B cell (primary cell): ENCODE results near the gene CYP26C1. TPM values are rescaled to one million over a fixed set of nuclear protein-coding genes. Genes with fewer than 3 reads are reported as not detected.

ENCODE experiments used
- ATAC-seq: fragments of 200-7000 bp; cut with Tn5 transposase; one replicate; pipeline ENCODE4 v1.10.0; 2021; ENCODE audit warnings: low read depth, mild to moderate bottlenecking, moderate number of reproducible peaks, moderate library complexity
- CTCF ChIA-PET: fragments of 350-600 bp; sonication (Branson Sonifier 250); formaldehyde crosslinking; loops from one replicate; lab custom pipeline; 2021; ENCODE audit warnings: antibody characterized with exemption, inconsistent platforms; lab: Charles Lee
- POLR2A ChIA-PET: fragments of 350-600 bp; sonication (Branson Sonifier 250); formaldehyde crosslinking; loops from one replicate; lab custom pipeline; 2021; ENCODE audit warnings: antibody characterized with exemption; lab: Charles Lee
- DNase-seq: peaks from one replicate; pipeline ENCODE4 v3.0.0; 2013
- H2AFZ ChIP-seq: 2 replicates; pipeline ENCODE4 v1.6.1; 2012; ENCODE audit warnings: mild to moderate bottlenecking, low read depth, low read length; ENCODE audit not compliant: insufficient read depth, poor library complexity, severe bottlenecking
- H3K27ac ChIP-seq, 2 donors: 1 replicate in 1 of 2; 2 replicates in 1 of 2; pipeline ENCODE4 v1.5.1; 2012 to 2013; ENCODE audit warnings: low read length in 2 of 2, mild to moderate bottlenecking in 2 of 2, moderate library complexity in 1 of 2
- H3K27me3 ChIP-seq, 4 experiments: fragments of 200-600 bp in 1 of 4; sonication (generic) in 1 of 4; replicated peaks in 1 of 4; 1 replicate in 2 of 4; 2 replicates in 2 of 4; pipeline versions ENCODE4 v1.6.1 to v1.7.0; 2013 to 2016; ENCODE audit warnings: low read length in 3 of 4, mild to moderate bottlenecking in 2 of 4, mixed read lengths in 1 of 4, moderate library complexity in 1 of 4; ENCODE audit not compliant: insufficient read depth in 4 of 4, control insufficient read depth in 3 of 4; ENCODE audit errors: control extremely low read depth in 1 of 4
- H3K36me3 ChIP-seq, 2 experiments: replicated peaks in 1 of 2; 1 replicate in 1 of 2; 2 replicates in 1 of 2; pipeline versions ENCODE4 v1.6.1 to v1.7.1; 2013; ENCODE audit warnings: low read length in 1 of 2; ENCODE audit not compliant: insufficient read depth in 2 of 2, control insufficient read depth in 1 of 2; ENCODE audit errors: control extremely low read depth in 1 of 2, extremely low read depth in 1 of 2
- H3K4me1 ChIP-seq, 2 donors: fragments of 200-600 bp in 1 of 2; sonication (generic) in 1 of 2; 1 replicate in 1 of 2; 2 replicates in 1 of 2; pipeline versions ENCODE4 v1.5.1 to v1.6.1; 2013 to 2017; ENCODE audit warnings: low read length in 2 of 2; ENCODE audit not compliant: control insufficient read depth in 2 of 2, insufficient read depth in 2 of 2
- H3K4me2 ChIP-seq: replicated peaks from 2 replicates; pipeline ENCODE3; 2012; ENCODE audit warnings: mild to moderate bottlenecking, low read depth, low read length; ENCODE audit not compliant: poor library complexity, severe bottlenecking
- H3K4me3 ChIP-seq, 5 experiments: fragments of 200-600 bp in 1 of 5; sonication (generic) in 1 of 5; 1 replicate in 3 of 5; 2 replicates in 2 of 5; pipeline versions ENCODE4 v1.5.1 to v1.7.0; 2011 to 2016; ENCODE audit warnings: low read length in 4 of 5, mild to moderate bottlenecking in 4 of 5, low read depth in 2 of 5, control low read depth in 1 of 5, moderate library complexity in 1 of 5; ENCODE audit not compliant: insufficient read depth in 1 of 5; ENCODE audit errors: control extremely low read depth in 1 of 5, extremely low read depth in 1 of 5
- H3K79me2 ChIP-seq: fragments of 200-600 bp; sonication (generic); one replicate; pipeline ENCODE4 v1.6.0; 2016; ENCODE audit warnings: low read length; ENCODE audit not compliant: control insufficient read depth, insufficient read depth
- H3K9ac ChIP-seq: fragments of 200-600 bp; sonication (generic); 2 replicates; pipeline ENCODE4 v1.6.1; 2017; ENCODE audit warnings: mild to moderate bottlenecking, low read length, moderate library complexity
- H3K9me3 ChIP-seq, 3 donors: one replicate each; pipeline versions ENCODE4 v1.6.1 to v1.7.1; 2013; ENCODE audit warnings: low read length in 2 of 3; ENCODE audit not compliant: control insufficient read depth in 2 of 3, insufficient read depth in 1 of 3; ENCODE audit errors: control extremely low read depth in 1 of 3
- H4K20me1 ChIP-seq: 2 replicates; pipeline ENCODE4 v1.6.0; 2012; ENCODE audit warnings: mild to moderate bottlenecking, low read length; ENCODE audit not compliant: insufficient read depth, control insufficient read depth, poor library complexity, severe bottlenecking
- H3K27ac Mint-ChIP-seq: one replicate; pipeline ENCODE4 v1.8.0; 2021; ENCODE audit warnings: mixed read lengths
- H3K27me3 Mint-ChIP-seq: one replicate; pipeline ENCODE4 v1.8.0; 2021; ENCODE audit warnings: mixed read lengths
- H3K4me1 Mint-ChIP-seq: one replicate; pipeline ENCODE4 v1.8.0; 2021; ENCODE audit warnings: mixed read lengths
- H3K4me3 Mint-ChIP-seq: one replicate; pipeline ENCODE4 v1.8.0; 2021; ENCODE audit warnings: mixed read lengths
- H3K9me3 Mint-ChIP-seq: one replicate; pipeline ENCODE4 v1.8.0; 2022; ENCODE audit warnings: mixed read lengths; ENCODE audit not compliant: insufficient read depth
- EZH2 ChIP-seq: IDR thresholded peaks from 2 replicates; pipeline ENCODE4 v1.6.1; 2012; ENCODE audit warnings: borderline replicate concordance, low read depth, mild to moderate bottlenecking, moderate library complexity, low read length; ENCODE audit not compliant: insufficient read depth, poor library complexity, severe bottlenecking
- WGBS: methylation state at CpG from one replicate; pipeline ENCODE4 v1.1.5; 2013; ENCODE audit warnings: missing lambda C conversion rate; ENCODE audit not compliant: insufficient coverage; 5-methylcytosine and 5-hydroxymethylcytosine counted together
- intact Hi-C: fragments of 100-400 bp; cut with micrococcal nuclease; formaldehyde crosslinking; loops from one replicate; pipeline ENCODE4 v1.10.0; 2022
- polyA plus RNA-seq: library from polyadenylated mRNA; depleted of rRNA; stranded (reverse); fragments of >200 nt; gene quantifications from 2 replicates; pipeline ENCODE4 v1.2.3, GENCODE V29; 2012
- total RNA-seq, 2 donors: library from RNA; stranded (reverse); fragments of 120-200 nt in 1 of 2; gene quantifications; 1 replicate in 1 of 2; 2 replicates in 1 of 2; pipeline versions ENCODE4 v1.2.3 to v1.2.4, GENCODE V29; 2013 to 2022
- TF ChIP-seq, protein P1 (sequence below): fragments of 200-600 bp; IDR thresholded peaks from one replicate; pipeline ENCODE4 v1.8.0; 2022; ENCODE audit warnings: antibody characterized with exemption, mild to moderate bottlenecking

Gene CYP26C1
- total and polyA plus RNA-seq, 2 donors (not counting 1 experiment from before 2014, with no cell fraction given), result 0.01 to 0.57 TPM

GRCh38 chr10:93060887-93061593 lies 442 bp downstream of the CYP26C1 start:
- H3K36me3 ChIP-seq, result peaks cover 1 to 11% of the 10 kb centered on the region in 2 experiments
- intact Hi-C loops, result no loop called here
- H3K4me1 ChIP-seq, result peaks cover 23 to 26% of the 10 kb centered on the region in 2 donors
- H3K4me3 ChIP-seq, result no peak overlapping the region
- no peak overlapping the region for H3K27ac ChIP-seq
- H4K20me1 ChIP-seq, result peaks cover 4% of the 10 kb centered on the region
- H3K27ac Mint-ChIP-seq, result no peak overlapping the region
- ChIA-PET POLR2A (no interaction called here), CTCF (no interaction called here)
- no peaks in the 10 kb centered on the region for H3K9me3 Mint-ChIP-seq
- H3K27me3 Mint-ChIP-seq, result peaks cover 39% of the 10 kb centered on the region
- 56% methylated on average over 45 of the region's 45 CpGs for WGBS
- H3K9ac ChIP-seq, result no peak overlapping the region
- peaks cover 26% of the 10 kb centered on the region for H3K4me1 Mint-ChIP-seq
- ATAC-seq (no peak), DNase-seq (peak; percentile 12)
- H2AFZ ChIP-seq, result no peak overlapping the region
- TF ChIP-seq, protein P1, sequence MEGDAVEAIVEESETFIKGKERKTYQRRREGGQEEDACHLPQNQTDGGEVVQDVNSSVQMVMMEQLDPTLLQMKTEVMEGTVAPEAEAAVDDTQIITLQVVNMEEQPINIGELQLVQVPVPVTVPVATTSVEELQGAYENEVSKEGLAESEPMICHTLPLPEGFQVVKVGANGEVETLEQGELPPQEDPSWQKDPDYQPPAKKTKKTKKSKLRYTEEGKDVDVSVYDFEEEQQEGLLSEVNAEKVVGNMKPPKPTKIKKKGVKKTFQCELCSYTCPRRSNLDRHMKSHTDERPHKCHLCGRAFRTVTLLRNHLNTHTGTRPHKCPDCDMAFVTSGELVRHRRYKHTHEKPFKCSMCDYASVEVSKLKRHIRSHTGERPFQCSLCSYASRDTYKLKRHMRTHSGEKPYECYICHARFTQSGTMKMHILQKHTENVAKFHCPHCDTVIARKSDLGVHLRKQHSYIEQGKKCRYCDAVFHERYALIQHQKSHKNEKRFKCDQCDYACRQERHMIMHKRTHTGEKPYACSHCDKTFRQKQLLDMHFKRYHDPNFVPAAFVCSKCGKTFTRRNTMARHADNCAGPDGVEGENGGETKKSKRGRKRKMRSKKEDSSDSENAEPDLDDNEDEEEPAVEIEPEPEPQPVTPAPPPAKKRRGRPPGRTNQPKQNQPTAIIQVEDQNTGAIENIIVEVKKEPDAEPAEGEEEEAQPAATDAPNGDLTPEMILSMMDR, result no peak
- H3K4me3 Mint-ChIP-seq, result peak overlapping the region; percentile 74
- no peaks in the 10 kb centered on the region for H3K79me2 ChIP-seq
- peak overlapping the region; percentile 73 for H3K4me2 ChIP-seq
- H3K27me3 ChIP-seq, result peaks cover 0 to 33% (median 13%) of the 10 kb centered on the region in 4 experiments
- H3K9me3 ChIP-seq, result peaks cover 0 to 7% (median 0%) of the 10 kb centered on the region in 3 donors

GRCh38 chr10:93061594-93062513 lies 1.3 kb downstream of the CYP26C1 start:
- POLR2A ChIA-PET, result no interaction called here
- H3K4me2 ChIP-seq, result peak overlapping the region; percentile 73
- H3K4me1 ChIP-seq, result peaks cover 23 to 26% of the 10 kb centered on the region in 2 donors
- Mint-ChIP-seq H3K4me1 (peaks cover 26% of the 10 kb centered on the region), H3K9me3 (no peaks in the 10 kb centered on the region), H3K4me3 (peak overlapping the region; percentile 74), H3K27ac (no peak overlapping the region), H3K27me3 (peaks cover 46% of the 10 kb centered on the region)
- H3K9ac ChIP-seq, result peak overlapping the region; percentile 23
- H3K79me2 ChIP-seq, result no peaks in the 10 kb centered on the region
- WGBS, result 9% methylated on average over 51 of the region's 57 CpGs
- CTCF ChIA-PET, result no interaction called here
- peak; percentile 39 for ATAC-seq
- H3K27me3 ChIP-seq, result peaks cover 0 to 39% (median 14%) of the 10 kb centered on the region in 4 experiments
- H3K27ac ChIP-seq, result no peak overlapping the region
- TF ChIP-seq, protein P1, result no peak
- no peak for TF ChIP-seq EZH2
- H3K36me3 ChIP-seq, result peaks cover 0 to 11% of the 10 kb centered on the region in 2 experiments
- peak overlapping the region in 4 of 5 experiments; percentile 4 to 47 (median 36) for H3K4me3 ChIP-seq
- peaks cover 0 to 7% (median 0%) of the 10 kb centered on the region in 3 donors for H3K9me3 ChIP-seq
- intact Hi-C loops, result no loop called here
- H2AFZ ChIP-seq, result no peak overlapping the region
- H4K20me1 ChIP-seq, result peaks cover 4% of the 10 kb centered on the region
- peak; percentile 49 for DNase-seq
